AG10803 (cell line): ENCODE data around the gene SLC35A2.

Experiments used
- DNase-seq: peaks from one replicate; pipeline ENCODE4 v3.0.0; 2010; ENCODE audit warnings: low read depth
- H3K4me3 ChIP-seq: 2 replicates; pipeline ENCODE4 v1.5.1; 2011; ENCODE audit warnings: mild to moderate bottlenecking, low read length, control low read depth
- CTCF ChIP-seq: conservative IDR thresholded peaks from 2 replicates; pipeline ENCODE4 v1.5.1; 2011; ENCODE audit warnings: mild to moderate bottlenecking, low read length, control low read depth, inconsistent platforms

SLC35A2 gene

GRCh38 chrX:48937054-48937907, 25.8 kb upstream of the SLC35A2 start:
- no peak for TF ChIP-seq CTCF
- H3K4me3 ChIP-seq = no peak overlapping the region
- DNase-seq = no peak

GRCh38 chrX:48936429-48937053, 25.1 kb upstream of the SLC35A2 start:
- TF ChIP-seq CTCF = no peak
- DNase-seq = no peak
- no peak overlapping the region for H3K4me3 ChIP-seq

- no peak for DNase-seq
- no peak for TF ChIP-seq CTCF
Measured at GRCh38 chrX:48935301-48935670, 23.8 kb upstream of the SLC35A2 start.

GRCh38 chrX:48934581-48935300, 23.3 kb upstream of the SLC35A2 start:
- TF ChIP-seq CTCF = no peak
- no peak overlapping the region for H3K4me3 ChIP-seq
- no peak for DNase-seq

More at GRCh38 chrX:48935301-48935670, 23.8 kb upstream of the SLC35A2 start:
- H3K4me3 ChIP-seq = no peak overlapping the region

GRCh38 chrX:48933757-48934156, 22.3 kb upstream of the SLC35A2 start:
- no peak for TF ChIP-seq CTCF
- no peak overlapping the region for H3K4me3 ChIP-seq
- no peak for DNase-seq

- DNase-seq = no peak
- no peak overlapping the region for H3K4me3 ChIP-seq
- TF ChIP-seq CTCF = no peak
Measured at GRCh38 chrX:48927736-48928382, 16.4 kb upstream of the SLC35A2 start.
